Measurements from ENCODE around the gene PLCD3.

The PLCD3 gene

GRCh38 chr17:45098869-45099616, 33.3 kb downstream of the PLCD3 start:
- DNase-seq (ENCODE audit: low read depth) = peak; percentile 77
- no peak overlapping the region for H3K4me3 ChIP-seq (ENCODE audit: low read depth, low read length)
- TF ChIP-seq CTCF (conservative IDR thresholded peaks at IDR 0.05; ENCODE audit: low read depth, low read length) = peak; percentile 84

- DNase-seq (ENCODE audit: low read depth) = no peak
- TF ChIP-seq CTCF (conservative IDR thresholded peaks at IDR 0.05; ENCODE audit: low read depth, low read length) = no peak
- no peak overlapping the region for H3K4me3 ChIP-seq (ENCODE audit: low read depth, low read length)
Measured at GRCh38 chr17:45098081-45098868, 34.0 kb downstream of the PLCD3 start.

GRCh38 chr17:45096926-45097325, 35.4 kb downstream of the PLCD3 start:
- TF ChIP-seq CTCF (conservative IDR thresholded peaks at IDR 0.05; ENCODE audit: low read depth, low read length) = no peak
- no peak overlapping the region for H3K4me3 ChIP-seq (ENCODE audit: low read depth, low read length)
- DNase-seq (ENCODE audit: low read depth) = no peak

GRCh38 chr17:45096141-45096540, 36.2 kb downstream of the PLCD3 start:
- no peak overlapping the region for H3K4me3 ChIP-seq (ENCODE audit: low read depth, low read length)
- peak; percentile 77 for TF ChIP-seq CTCF (conservative IDR thresholded peaks at IDR 0.05; ENCODE audit: low read depth, low read length)
- peak; percentile 58 for DNase-seq (ENCODE audit: low read depth)

- H3K4me3 ChIP-seq (ENCODE audit: low read depth, low read length) = no peak overlapping the region
- peak; percentile 50 for DNase-seq (ENCODE audit: low read depth)
- no peak for TF ChIP-seq CTCF (conservative IDR thresholded peaks at IDR 0.05; ENCODE audit: low read depth, low read length)
Measured at GRCh38 chr17:45093444-45094110, 38.7 kb downstream of the PLCD3 start.

- peak; percentile 98 for DNase-seq (ENCODE audit: low read depth)
- TF ChIP-seq CTCF (conservative IDR thresholded peaks at IDR 0.05; ENCODE audit: low read depth, low read length) = no peak
- H3K4me3 ChIP-seq (ENCODE audit: low read depth, low read length) = no peak overlapping the region
Measured at GRCh38 chr17:45092911-45093430, 39.3 kb downstream of the PLCD3 start.
